GM18511 (cell line): ENCODE data around the gene MED29.

ENCODE experiments used
- ATAC-seq: cut with Tn5 transposase; IDR thresholded peaks from one replicate; pipeline ENCODE4 v1.9.1; 2021; ENCODE audit warnings: mild to moderate bottlenecking, moderate library complexity; ENCODE audit not compliant: unreplicated experiment

Gene MED29

DNA sequence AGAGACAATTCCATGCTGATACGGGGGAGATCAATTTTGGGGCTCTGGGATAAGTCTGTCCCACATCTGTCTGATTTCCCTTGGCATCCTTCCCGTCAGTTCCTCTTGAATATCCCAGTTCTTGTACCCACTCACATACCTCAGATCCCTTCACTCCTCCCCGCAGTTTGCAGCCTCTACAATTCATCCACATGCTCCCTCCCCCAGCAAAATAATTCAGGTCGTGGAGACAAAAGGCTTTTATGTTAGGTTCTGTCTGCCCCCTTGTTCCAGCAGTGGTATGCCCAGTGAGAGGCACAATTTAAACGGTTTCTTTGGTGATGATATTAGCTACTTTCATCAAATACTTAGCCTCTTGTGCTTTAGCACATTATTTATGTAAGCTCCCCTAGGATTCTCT, 35.0 kb downstream of the MED29 start:
- ATAC-seq: no peak

DNA sequence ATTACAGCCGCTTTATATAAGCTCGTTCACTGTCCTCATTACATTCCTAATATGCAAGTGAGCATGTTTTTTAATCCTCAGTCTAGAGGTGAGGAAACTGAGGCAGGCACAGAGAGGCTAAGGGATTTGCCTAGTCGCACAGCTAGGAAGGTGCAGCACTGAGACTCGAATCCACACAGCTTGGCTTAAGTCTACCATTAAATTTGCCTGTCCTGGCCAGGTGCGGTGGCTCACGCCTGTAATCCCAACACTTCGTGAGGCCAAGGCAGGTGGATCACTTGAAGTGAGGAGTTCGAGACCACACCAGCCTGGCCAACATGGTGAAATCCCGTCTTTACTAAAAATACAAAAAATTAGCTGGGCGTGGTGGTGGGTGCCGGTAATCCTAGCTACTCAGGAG, 36.5 kb downstream of the MED29 start:
- ATAC-seq: no peak

- no peak for ATAC-seq
These were observed 37.3 kb downstream of the MED29 start for GRCh38 chr19:39428283-39429112.

DNA sequence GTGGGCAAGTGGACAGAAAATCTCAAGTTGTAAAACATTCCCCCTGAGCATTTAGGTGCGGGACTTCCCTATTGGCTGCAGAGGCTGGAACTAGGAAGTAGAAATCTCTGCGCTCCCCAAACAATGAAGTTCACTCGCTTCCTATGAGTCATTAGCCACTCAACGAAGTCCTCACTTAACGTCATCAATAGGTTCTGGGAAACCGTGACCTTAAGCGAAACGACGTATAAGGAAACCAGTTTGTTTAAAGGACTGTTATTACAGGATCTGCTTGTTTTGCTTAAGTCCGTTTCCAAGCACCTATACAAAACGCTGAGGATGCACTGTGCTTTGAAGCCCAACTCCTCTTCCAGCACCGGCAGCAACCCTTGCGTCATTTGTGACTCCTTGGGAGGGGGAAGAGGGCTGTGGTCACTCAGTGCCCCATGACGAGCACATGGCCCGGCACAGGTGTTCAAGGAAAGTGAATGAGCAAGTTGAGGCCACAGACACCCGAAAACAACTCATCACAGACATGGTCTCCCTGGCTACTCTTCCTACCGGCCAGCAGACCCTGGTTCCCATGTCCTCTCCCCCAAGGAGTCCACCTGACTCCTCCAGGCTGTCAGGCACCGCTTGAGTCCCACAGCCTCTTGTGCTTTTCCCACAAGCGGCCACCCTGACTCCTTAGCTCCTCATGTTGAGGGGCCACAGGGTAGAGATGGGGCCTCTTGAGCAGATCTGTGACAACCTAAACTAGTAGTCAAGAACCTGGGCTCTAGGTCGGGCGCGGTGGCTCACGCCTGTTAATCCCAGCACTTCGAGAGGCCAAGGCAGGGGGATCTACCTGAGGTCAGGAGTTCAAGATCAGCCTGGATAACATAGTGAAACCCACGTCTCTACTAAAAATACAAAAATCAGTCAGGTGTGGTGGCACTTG, 39.8 kb downstream of the MED29 start:
- no peak for ATAC-seq

DNA sequence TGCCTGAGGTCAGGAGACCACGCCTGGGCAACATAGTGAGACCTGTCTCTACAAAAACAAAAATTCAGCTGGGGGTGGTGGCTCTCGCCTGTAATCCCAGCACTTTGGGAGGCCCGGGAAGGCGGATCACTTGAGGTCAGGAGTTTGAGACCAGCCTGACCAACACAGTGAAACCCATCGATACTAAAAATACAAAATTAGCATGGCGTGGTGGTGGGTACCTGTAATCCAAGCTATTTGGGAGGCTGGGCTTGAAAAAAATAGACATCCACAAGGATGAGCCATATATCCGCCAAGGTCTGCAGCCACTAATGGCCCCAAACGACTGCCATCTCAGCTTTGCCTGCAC, 41.5 kb downstream of the MED29 start:
- no peak for ATAC-seq

DNA sequence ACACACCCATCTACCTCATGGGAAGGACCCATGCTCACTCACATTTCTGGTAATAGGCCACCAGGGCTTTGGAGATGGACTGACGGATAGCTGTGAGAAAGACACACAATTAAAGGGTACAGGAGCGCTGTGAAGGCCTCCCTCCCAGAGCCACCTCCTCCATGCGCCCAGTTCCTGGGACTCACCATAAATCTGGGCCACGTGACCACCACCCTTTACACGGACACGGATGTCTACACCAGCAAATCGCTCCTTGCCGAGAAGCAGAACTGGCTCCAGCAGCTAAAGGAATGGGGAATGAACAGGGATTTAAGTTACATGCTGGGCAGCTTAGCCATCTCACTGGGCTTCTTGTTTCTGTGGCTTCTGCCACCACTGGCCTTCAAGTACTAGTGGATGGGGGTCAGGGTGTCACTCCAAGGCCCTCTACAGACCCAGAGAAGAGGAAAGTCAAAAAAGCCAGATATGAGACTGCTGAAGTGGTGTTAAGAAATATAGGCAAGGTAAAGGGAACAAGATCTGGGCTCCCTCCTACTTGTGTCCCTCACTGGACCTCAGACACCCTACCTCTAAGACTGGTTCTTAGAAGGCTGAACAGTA, 42.4 kb downstream of the MED29 start:
- ATAC-seq: no peak

GRCh38 chr19:39434123-39435076, 43.2 kb downstream of the MED29 start:
- ATAC-seq: no peak

DNA sequence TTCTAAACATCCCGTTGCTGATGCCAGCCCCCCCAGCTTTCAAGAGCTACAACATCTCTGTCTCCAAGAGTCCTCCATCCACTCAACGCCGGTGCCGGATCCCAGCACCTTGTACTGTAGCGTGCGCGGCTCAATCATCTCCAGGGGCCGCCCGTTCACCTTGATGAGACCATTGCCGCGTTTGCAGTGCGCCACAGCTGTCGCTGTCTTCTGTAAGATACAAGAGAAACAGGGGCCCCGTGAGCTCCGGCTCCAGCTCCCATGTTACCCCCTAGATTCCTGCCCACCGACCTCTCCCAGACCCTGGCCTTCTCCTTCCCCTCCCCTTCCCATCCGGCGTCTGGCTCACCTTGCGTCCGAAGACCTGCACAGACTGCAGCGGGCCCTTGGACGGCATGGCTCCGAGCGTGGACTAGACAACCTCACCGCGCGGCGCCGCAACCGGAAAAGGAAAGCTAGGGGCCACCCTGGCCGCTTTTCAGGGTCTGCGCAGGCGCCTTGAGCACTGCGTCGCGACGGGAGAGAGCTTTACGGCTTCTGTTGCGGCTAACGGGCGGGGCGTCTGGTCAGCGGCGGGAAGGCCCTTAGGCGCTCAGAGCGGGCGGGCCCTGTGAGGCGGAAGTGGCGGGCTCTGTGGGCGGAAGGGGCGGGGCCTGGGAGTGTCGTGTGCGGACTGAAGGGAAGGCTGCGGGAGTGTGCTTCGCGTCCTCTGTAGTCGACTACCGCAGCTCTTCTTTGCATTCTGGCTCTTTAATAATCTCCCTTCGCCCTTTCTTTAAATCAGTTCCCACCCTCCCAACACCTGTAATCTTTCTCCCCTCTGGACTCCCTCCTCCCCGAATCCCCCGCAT, 44.5 kb downstream of the MED29 start, which contains the start of gene RPS16:
RPS16 (minus strand) TSS at position 451 of the 851 bp plus-strand sequence; CDS start at position 397, 54 bp downstream.
- ATAC-seq: peak; percentile 82

DNA sequence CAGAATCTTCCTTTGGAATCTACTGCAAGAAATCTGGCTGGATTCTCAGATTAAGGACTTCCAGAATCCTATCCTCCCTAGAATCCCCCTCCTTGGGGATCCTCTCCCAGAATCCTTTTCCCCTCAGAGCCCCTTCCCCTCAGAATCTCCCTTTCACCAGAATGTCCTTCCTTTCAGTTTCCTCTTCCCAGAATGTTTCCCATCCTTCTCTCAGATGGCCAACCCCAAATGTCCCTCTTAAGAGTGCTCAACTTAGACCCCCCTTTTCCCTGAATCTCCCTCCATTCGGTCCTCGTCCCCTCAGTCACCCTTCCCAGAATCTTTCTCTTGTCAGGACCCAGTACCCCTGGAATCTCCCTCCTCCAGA, 45.2 kb downstream of the MED29 start:
- no peak for ATAC-seq

DNA sequence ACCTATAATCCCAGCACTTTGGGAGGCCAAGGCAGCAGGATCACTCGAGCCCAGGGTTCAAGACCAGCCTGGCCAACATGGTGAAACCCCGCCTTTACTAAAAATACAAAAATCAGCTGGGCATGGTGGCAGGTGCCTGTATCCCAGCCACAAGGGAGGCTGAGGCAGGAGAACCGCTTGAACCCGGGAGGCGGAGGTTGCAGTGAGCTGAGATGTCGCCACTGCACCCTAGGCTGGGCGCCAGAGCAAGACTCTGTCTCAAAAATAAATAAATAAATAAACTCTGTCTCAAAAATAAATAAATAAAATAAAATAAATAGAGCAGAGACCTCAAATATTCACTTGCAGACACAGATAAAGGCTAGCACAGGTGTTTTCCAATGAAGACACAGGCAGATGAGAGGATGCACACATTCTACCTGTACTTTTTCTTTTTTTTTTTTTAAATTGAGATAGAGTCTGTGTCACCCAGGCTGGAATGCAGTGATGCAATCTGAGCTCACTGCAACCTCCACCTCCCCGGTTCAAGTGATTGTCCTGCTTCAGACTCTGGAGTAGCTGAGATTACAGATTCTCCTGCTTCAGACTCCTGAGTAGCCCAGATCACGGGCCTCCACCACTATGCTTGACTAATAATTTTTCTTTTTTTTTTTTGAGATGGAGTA, 47.2 kb downstream of the MED29 start:
- ATAC-seq: no peak

DNA sequence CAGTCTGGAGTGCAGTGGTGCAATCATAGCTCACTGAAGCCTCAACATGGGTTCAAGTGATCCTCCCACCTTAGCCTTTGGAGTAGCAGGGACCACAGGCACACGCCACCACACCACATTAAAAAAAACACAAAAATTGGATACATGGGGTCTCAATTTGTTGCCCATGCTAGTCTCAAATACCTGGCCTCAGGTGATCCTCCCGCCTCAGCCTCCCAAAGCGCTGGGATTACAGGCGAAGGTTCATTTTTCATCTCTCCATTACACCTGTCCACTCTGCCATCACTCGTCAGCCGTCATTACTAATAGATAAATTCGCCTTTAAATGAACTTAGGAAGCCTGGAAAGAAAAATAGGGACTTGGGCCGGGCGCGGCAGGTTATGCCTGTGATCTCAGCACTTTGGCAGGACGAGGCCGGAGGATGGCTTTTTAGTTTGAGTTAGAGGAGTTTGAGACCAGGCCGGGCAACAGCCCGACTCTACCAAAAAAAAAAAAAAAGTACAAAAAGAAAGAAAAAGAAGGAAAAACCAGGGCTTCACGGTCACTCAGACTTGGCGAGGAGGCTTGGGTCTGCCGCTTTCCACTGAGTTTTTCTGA, 53.5 kb downstream of the MED29 start:
- no peak for ATAC-seq

DNA sequence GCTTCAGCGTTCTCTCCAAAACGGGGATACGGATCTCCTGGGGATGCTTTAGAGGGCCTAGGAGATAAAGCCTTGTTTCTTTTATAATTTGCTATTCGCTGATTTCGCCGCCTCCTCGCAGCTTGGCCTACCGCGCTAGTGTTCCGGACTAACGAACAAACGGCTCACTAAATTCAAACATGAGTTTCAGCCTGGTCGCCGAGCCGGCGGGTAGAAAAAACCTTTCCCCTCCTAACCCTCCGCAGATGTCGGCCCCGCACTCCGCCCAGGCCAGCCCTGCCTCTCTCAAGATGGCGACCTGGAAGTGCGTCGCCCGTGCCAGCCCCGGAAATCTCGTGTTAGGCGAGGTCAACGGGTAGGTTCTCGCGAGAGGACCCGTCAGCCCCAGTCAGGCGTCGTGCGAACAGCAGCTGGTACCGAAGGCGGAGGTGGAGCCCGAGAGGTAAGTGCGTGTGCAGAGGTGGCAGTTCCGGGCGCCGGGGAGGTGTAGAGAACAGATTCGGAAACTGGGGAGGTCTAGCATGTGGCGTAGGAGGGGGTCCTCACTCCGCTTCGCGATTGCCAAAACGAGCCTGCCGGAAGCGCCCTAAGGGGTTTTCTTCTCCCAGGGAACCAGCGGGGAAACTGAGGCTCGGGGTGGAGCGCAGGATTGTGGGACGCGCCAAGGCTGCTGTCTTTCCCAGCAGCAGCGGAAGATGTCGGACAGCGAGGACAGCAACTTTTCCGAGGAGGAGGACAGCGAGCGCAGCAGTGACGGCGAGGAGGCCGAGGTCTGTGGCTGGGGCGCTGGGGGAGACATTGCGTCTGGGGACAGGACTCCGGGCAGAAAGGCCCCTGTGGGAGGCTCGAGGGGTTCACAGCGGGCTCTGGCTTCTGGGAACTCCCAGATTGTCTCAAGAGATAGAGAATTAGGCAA, 54.3 kb downstream of the MED29 start, which contains the start of gene SUPT5H:
SUPT5H (plus strand) TSS at position 387 of the 916 bp plus-strand sequence; CDS start at position 696, 309 bp downstream.
- ATAC-seq: peak; percentile 84

- ATAC-seq: no peak
These were observed 55.3 kb downstream of the MED29 start for GRCh38 chr19:39446365-39447084.

DNA sequence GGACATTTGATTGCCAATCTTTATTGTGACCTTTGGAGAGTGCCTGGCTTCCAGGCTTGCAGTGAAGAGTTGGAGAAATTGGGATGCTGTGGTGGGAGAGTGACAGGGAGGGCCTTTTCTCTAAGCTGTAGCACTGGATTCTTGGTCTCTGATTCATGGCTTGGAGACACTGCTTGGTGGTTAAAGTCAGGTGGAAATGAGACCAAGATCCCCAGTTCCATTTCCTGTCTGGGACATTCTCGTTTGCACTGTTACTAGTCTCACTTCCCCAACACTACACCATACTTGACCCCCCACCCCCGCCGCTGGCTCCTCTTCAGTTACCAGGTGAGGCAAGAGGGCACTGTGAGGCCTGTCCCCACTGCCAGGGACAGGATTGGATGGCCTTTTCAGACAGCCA, 57.1 kb downstream of the MED29 start:
- no peak for ATAC-seq

- no peak for ATAC-seq
These were observed 58.1 kb downstream of the MED29 start for GRCh38 chr19:39449116-39449797.
